Body of pancreas (tissue), 4 donors: Measurements from ENCODE around the gene SHKBP1.

ENCODE experiments used
- CTCF ChIP-seq, 7 experiments: fragments of 450-650 bp in 4 of 7; fragments of 200-600 bp in 3 of 7; sonication (generic) in 3 of 7; IDR thresholded peaks; one replicate each; pipeline ENCODE4 v1.5.1; 2016 to 2019; ENCODE audit warnings: antibody characterized with exemption in 7 of 7
- POLR2A ChIP-seq, 3 donors: fragments of 450-650 bp; IDR thresholded peaks; one replicate each; pipeline ENCODE4 v1.6.1; 2016; ENCODE audit warnings: antibody characterized with exemption in 3 of 3, mild to moderate bottlenecking in 2 of 3

- TF ChIP-seq CTCF (IDR thresholded peaks at IDR 0.05) (peak in 1 of 7 experiments; percentile 34), POLR2A (IDR thresholded peaks at IDR 0.05) (no peak)
These were observed 34.3 kb upstream of the SHKBP1 start for GRCh38 chr19:40542202-40542859.
